Measurements from ENCODE around the gene STXBP2. TPM values are rescaled to one million over a fixed set of nuclear protein-coding genes. Genes with fewer than 3 reads are reported as not detected.
A peak's percentile ranks its signal among the peaks of the same experiment; 100 is the strongest.

STXBP2 gene
- total RNA-seq, 1 experiment from 2014 or later, result 92.5 TPM

DNA sequence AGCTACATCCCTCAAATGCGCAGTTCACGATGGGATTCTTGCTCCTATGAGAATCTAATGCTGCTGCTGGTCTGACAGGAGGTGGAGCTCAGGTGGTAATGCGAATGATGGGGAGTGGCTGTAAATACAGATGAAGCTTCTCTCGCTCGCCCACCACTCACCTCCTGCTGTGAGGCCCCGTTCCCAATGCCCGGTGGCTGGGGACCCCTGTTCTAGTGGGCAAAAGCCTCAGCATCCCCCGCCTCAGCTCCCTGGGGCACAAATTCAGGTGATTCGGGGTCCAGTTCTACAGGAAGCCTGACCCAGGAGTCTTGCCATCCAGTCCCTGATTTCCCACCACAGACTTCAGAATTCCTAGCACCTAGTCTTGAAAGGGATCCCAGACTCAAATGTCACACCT lies 35.6 kb downstream of the STXBP2 start:
- H3K9me3 Mint-ChIP-seq, result peaks cover 0 to 4% of the 10 kb centered on the region in 2 experiments; a peak in 2 of 5 replicates
- Histone ChIP-seq H2AFZ (ENCODE audit: low read length) (no peak overlapping the region), H3K4ac (ENCODE audit: low read depth, low read length) (no peak overlapping the region), H3K9me3 (ENCODE audit: control insufficient read depth, low read depth, low read length) (no peaks in the 10 kb centered on the region), H3K27me3 (ENCODE audit: insufficient read depth, low read length) (peaks cover 2% of the 10 kb centered on the region; the same call in 1 of the 2 replicates), H2BK5ac (ENCODE audit: insufficient read length, low read length) (no peak overlapping the region), H3K23me2 (ENCODE audit: insufficient read length, low read depth, low read length, poor library complexity, severe bottlenecking) (peaks cover 6% of the 10 kb centered on the region), H3K56ac (ENCODE audit: insufficient read length, low read depth, low read length) (no peak overlapping the region), H3K79me1 (ENCODE audit: insufficient read depth, low read depth, low read length, poor library complexity, severe bottlenecking) (no peaks in the 10 kb centered on the region), H4K91ac (ENCODE audit: insufficient read length, low read depth, low read length) (no peak overlapping the region), H3K23ac (ENCODE audit: insufficient read length, low read depth, low read length) (no peak overlapping the region), H3K9ac (ENCODE audit: extremely low read depth, insufficient read length, low read length) (no peak overlapping the region), H3K79me2 (ENCODE audit: insufficient read depth, low read length) (no peaks in the 10 kb centered on the region), H2BK20ac (ENCODE audit: low read depth, low read length, poor library complexity, severe bottlenecking) (no peak overlapping the region), H3K18ac (ENCODE audit: insufficient read length, low read depth, low read length) (no peak overlapping the region), H2AK5ac (ENCODE audit: insufficient read length, low read length) (no peak overlapping the region), H2BK15ac (ENCODE audit: low read depth, low read length) (no peak overlapping the region), H3K14ac (ENCODE audit: insufficient read depth, low read length) (no peak overlapping the region), H3K27ac (ENCODE audit: insufficient read length, low read depth, low read length) (no peak overlapping the region), H4K5ac (ENCODE audit: insufficient read length, low read depth, low read length) (no peak overlapping the region), H4K8ac (replicated peaks; ENCODE audit: insufficient read length, low read depth, low read length) (no peak overlapping the region), H3K4me1 (ENCODE audit: insufficient read depth, low read length) (no peaks in the 10 kb centered on the region), H3T11ph (ENCODE audit: low read length) (no peak overlapping the region), H2BK12ac (ENCODE audit: insufficient read length, low read depth, low read length) (no peak overlapping the region), H3K4me2 (ENCODE audit: insufficient read depth, insufficient read length, low read length) (no peak overlapping the region), H4K20me1 (ENCODE audit: control insufficient read depth, insufficient read depth, insufficient read length) (no peaks in the 10 kb centered on the region), H2BK120ac (ENCODE audit: low read depth, low read length, poor library complexity, severe bottlenecking) (no peak overlapping the region)
- TF ChIP-seq, protein P1, sequence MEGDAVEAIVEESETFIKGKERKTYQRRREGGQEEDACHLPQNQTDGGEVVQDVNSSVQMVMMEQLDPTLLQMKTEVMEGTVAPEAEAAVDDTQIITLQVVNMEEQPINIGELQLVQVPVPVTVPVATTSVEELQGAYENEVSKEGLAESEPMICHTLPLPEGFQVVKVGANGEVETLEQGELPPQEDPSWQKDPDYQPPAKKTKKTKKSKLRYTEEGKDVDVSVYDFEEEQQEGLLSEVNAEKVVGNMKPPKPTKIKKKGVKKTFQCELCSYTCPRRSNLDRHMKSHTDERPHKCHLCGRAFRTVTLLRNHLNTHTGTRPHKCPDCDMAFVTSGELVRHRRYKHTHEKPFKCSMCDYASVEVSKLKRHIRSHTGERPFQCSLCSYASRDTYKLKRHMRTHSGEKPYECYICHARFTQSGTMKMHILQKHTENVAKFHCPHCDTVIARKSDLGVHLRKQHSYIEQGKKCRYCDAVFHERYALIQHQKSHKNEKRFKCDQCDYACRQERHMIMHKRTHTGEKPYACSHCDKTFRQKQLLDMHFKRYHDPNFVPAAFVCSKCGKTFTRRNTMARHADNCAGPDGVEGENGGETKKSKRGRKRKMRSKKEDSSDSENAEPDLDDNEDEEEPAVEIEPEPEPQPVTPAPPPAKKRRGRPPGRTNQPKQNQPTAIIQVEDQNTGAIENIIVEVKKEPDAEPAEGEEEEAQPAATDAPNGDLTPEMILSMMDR (conservative IDR thresholded peaks at IDR 0.05), result no peak
- no CpG with 5 or more reads among the region's 9 CpGs for WGBS (ENCODE audit: extremely low coverage, insufficient read length, low lambda C conversion rate)
- no peak overlapping the region for H3K27ac Mint-ChIP-seq
- peaks cover 4 to 15% of the 10 kb centered on the region in 2 experiments; a peak in 3 of 4 replicates for H3K4me1 Mint-ChIP-seq
- H3K36me3 Mint-ChIP-seq (ENCODE audit: insufficient read depth in 1 of 3, low read depth in 3 of 3), result no peaks in the 10 kb centered on the region
- no peak for DNase-seq
- peak overlapping the region in 1 of 2 experiments; percentile 60; a peak in 2 of 5 replicates for H3K4me3 Mint-ChIP-seq
- H3K27me3 Mint-ChIP-seq (ENCODE audit: low read depth), result peaks cover 88% of the 10 kb centered on the region
